OCI-LY1 (cell line): ENCODE data around the gene PPIP5K1.

ENCODE experiments used
- CTCF ChIP-seq: fragments of 200-600 bp; sonication (generic), shearing (Covaris generic); IDR thresholded peaks from 2 replicates; pipeline ENCODE4 v1.5.1; 2017; ENCODE audit warnings: mild to moderate bottlenecking, antibody characterized with exemption, low read length, moderate library complexity, mixed read lengths
- EZH2 ChIP-seq: fragments of 200-600 bp; sonication (generic), shearing (Covaris generic); IDR thresholded peaks from 2 replicates; pipeline ENCODE4 v1.8.0; 2017; ENCODE audit warnings: borderline replicate concordance, mixed run types, mild to moderate bottlenecking, antibody characterized with exemption, low read length, moderate library complexity, mixed read lengths

GRCh38 chr15:43511012-43511885 is 78.8 kb downstream of the PPIP5K1 start:
- TF ChIP-seq CTCF = no peak
- no peak for TF ChIP-seq EZH2
